Measurements from ENCODE around the gene PPP3CA.

The PPP3CA gene

GRCh38 chr4:100989401-100989800 is 357.9 kb downstream of the PPP3CA start:
- DNase-seq, result no peak

GRCh38 chr4:100988876-100989275 is 358.4 kb downstream of the PPP3CA start:
- DNase-seq, result no peak

GRCh38 chr4:100986360-100986868 is 360.9 kb downstream of the PPP3CA start:
- no peak for DNase-seq

- no peak for DNase-seq
Observed at GRCh38 chr4:100985576-100985975, 361.8 kb downstream of the PPP3CA start.

GRCh38 chr4:100984901-100985300 is 362.4 kb downstream of the PPP3CA start:
- DNase-seq, result no peak

- DNase-seq, result no peak
Observed at GRCh38 chr4:100983426-100983825, 363.9 kb downstream of the PPP3CA start.

- DNase-seq, result no peak
Observed at GRCh38 chr4:100982345-100982744, 365.0 kb downstream of the PPP3CA start.

- DNase-seq, result no peak
Observed at GRCh38 chr4:100981447-100982204, 365.7 kb downstream of the PPP3CA start.

- DNase-seq, result no peak
Observed at GRCh38 chr4:100979736-100980135, 367.6 kb downstream of the PPP3CA start.

GRCh38 chr4:100977746-100978397 is 369.5 kb downstream of the PPP3CA start:
- no peak for DNase-seq

GRCh38 chr4:100977274-100977673 is 370.1 kb downstream of the PPP3CA start:
- DNase-seq, result no peak

Data from effector CD4-positive, alpha-beta T cell (primary cell).